Measurements from ENCODE around the gene HMCN2. TPM values are rescaled to one million over a fixed set of nuclear protein-coding genes. Genes with fewer than 3 reads are reported as not detected.

HMCN2 gene
- total and polyA plus RNA-seq, 4 donors, result 0.25 to 14.8 (median 4.6) TPM

GRCh38 chr9:130421154-130421801, 155.7 kb downstream of the HMCN2 start:
- Histone ChIP-seq H3K27me3 (ENCODE audit: control insufficient read depth in 1 of 2, insufficient read depth in 2 of 2, low read length in 1 of 2) (no peaks in the 10 kb centered on the region), H3K9me3 (ENCODE audit: control insufficient read depth, low read length) (no peaks in the 10 kb centered on the region), H3K4me3 (ENCODE audit: low read length in 2 of 2) (no peak overlapping the region), H3K27ac (ENCODE audit: low read depth in 1 of 2, low read length in 2 of 2) (no peak overlapping the region), H3K36me3 (ENCODE audit: control insufficient read depth in 1 of 2, insufficient read depth in 2 of 2, low read length in 1 of 2) (no peaks in the 10 kb centered on the region), H3K4me1 (ENCODE audit: control insufficient read depth in 1 of 2, insufficient read depth in 2 of 2, low read length in 2 of 2) (no peaks in the 10 kb centered on the region)
- ATAC-seq (ENCODE audit: low FRiP score), result no peak
- WGBS, 2 donors, result 64 to 72% methylated on average over 17 of the region's 17 CpGs
- no peak for DNase-seq
- intact Hi-C loops (cut with DNase I), result no loop called here

- Histone ChIP-seq H3K27ac (ENCODE audit: low read depth in 1 of 2, low read length in 2 of 2) (no peak overlapping the region), H3K9me3 (ENCODE audit: control insufficient read depth, low read length) (no peaks in the 10 kb centered on the region), H3K27me3 (ENCODE audit: control insufficient read depth in 1 of 2, insufficient read depth in 2 of 2, low read length in 1 of 2) (no peaks in the 10 kb centered on the region), H3K4me3 (ENCODE audit: low read length in 2 of 2) (no peak overlapping the region), H3K4me1 (ENCODE audit: control insufficient read depth in 1 of 2, insufficient read depth in 2 of 2, low read length in 2 of 2) (no peaks in the 10 kb centered on the region), H3K36me3 (ENCODE audit: control insufficient read depth in 1 of 2, insufficient read depth in 2 of 2, low read length in 1 of 2) (no peaks in the 10 kb centered on the region)
- DNase-seq (peak in 1 of 2 donors; percentile 47), ATAC-seq (ENCODE audit: low FRiP score) (no peak)
- WGBS, 2 donors, result 65 to 69% methylated on average over 13 of the region's 13 CpGs
- intact Hi-C loops (cut with DNase I), result no loop called here
These were observed 156.3 kb downstream of the HMCN2 start for GRCh38 chr9:130421802-130422276.

GRCh38 chr9:130422546-130422945, 157.0 kb downstream of the HMCN2 start:
- WGBS, 2 donors, result 69 to 80% methylated on average over 10 of the region's 10 CpGs
- Histone ChIP-seq H3K27ac (ENCODE audit: low read depth in 1 of 2, low read length in 2 of 2) (no peak overlapping the region), H3K9me3 (ENCODE audit: control insufficient read depth, low read length) (no peaks in the 10 kb centered on the region), H3K4me3 (ENCODE audit: low read length in 2 of 2) (no peak overlapping the region), H3K4me1 (ENCODE audit: control insufficient read depth in 1 of 2, insufficient read depth in 2 of 2, low read length in 2 of 2) (no peaks in the 10 kb centered on the region), H3K27me3 (ENCODE audit: control insufficient read depth in 1 of 2, insufficient read depth in 2 of 2, low read length in 1 of 2) (no peaks in the 10 kb centered on the region), H3K36me3 (ENCODE audit: control insufficient read depth in 1 of 2, insufficient read depth in 2 of 2, low read length in 1 of 2) (no peaks in the 10 kb centered on the region)
- ATAC-seq (ENCODE audit: low FRiP score), result no peak
- no peak for DNase-seq
- intact Hi-C loops (cut with DNase I), result no loop called here

GRCh38 chr9:130423272-130423671, 157.7 kb downstream of the HMCN2 start:
- Histone ChIP-seq H3K9me3 (ENCODE audit: control insufficient read depth, low read length) (no peaks in the 10 kb centered on the region), H3K36me3 (ENCODE audit: control insufficient read depth in 1 of 2, insufficient read depth in 2 of 2, low read length in 1 of 2) (no peaks in the 10 kb centered on the region), H3K27ac (ENCODE audit: low read depth in 1 of 2, low read length in 2 of 2) (no peak overlapping the region), H3K27me3 (ENCODE audit: control insufficient read depth in 1 of 2, insufficient read depth in 2 of 2, low read length in 1 of 2) (no peaks in the 10 kb centered on the region), H3K4me3 (ENCODE audit: low read length in 2 of 2) (no peak overlapping the region), H3K4me1 (ENCODE audit: control insufficient read depth in 1 of 2, insufficient read depth in 2 of 2, low read length in 2 of 2) (no peaks in the 10 kb centered on the region)
- WGBS, 2 donors, result 38 to 41% methylated on average over 8 of the region's 8 CpGs
- DNase-seq (peak in 1 of 2 donors; percentile 56), ATAC-seq (ENCODE audit: low FRiP score) (no peak)
- intact Hi-C loops (cut with DNase I), result no loop called here

- DNase-seq, result peak in 1 of 2 donors; percentile 71
- H3K27ac ChIP-seq (ENCODE audit: low read depth in 1 of 2, low read length in 2 of 2), result no peak overlapping the region
- ATAC-seq (ENCODE audit: low FRiP score), result no peak
- intact Hi-C loops (cut with DNase I), result no loop called here
- H3K4me3 ChIP-seq (ENCODE audit: low read length in 2 of 2), result no peak overlapping the region
- H3K27me3 ChIP-seq (ENCODE audit: control insufficient read depth in 1 of 2, insufficient read depth in 2 of 2, low read length in 1 of 2), result no peaks in the 10 kb centered on the region
- WGBS, 2 donors, result 91 to 92% methylated on average over 24 of the region's 24 CpGs
- no peaks in the 10 kb centered on the region for H3K36me3 ChIP-seq (ENCODE audit: control insufficient read depth in 1 of 2, insufficient read depth in 2 of 2, low read length in 1 of 2)
- no peaks in the 10 kb centered on the region for H3K9me3 ChIP-seq (ENCODE audit: control insufficient read depth, low read length)
- H3K4me1 ChIP-seq (ENCODE audit: control insufficient read depth in 1 of 2, insufficient read depth in 2 of 2, low read length in 2 of 2), result no peaks in the 10 kb centered on the region
These were observed 159.3 kb downstream of the HMCN2 start for GRCh38 chr9:130424595-130425454.

GRCh38 chr9:130425741-130426466, 160.3 kb downstream of the HMCN2 start:
- Histone ChIP-seq H3K27ac (ENCODE audit: low read depth in 1 of 2, low read length in 2 of 2) (no peak overlapping the region), H3K36me3 (ENCODE audit: control insufficient read depth in 1 of 2, insufficient read depth in 2 of 2, low read length in 1 of 2) (no peaks in the 10 kb centered on the region), H3K9me3 (ENCODE audit: control insufficient read depth, low read length) (no peaks in the 10 kb centered on the region), H3K4me1 (ENCODE audit: control insufficient read depth in 1 of 2, insufficient read depth in 2 of 2, low read length in 2 of 2) (no peaks in the 10 kb centered on the region), H3K27me3 (ENCODE audit: control insufficient read depth in 1 of 2, insufficient read depth in 2 of 2, low read length in 1 of 2) (no peaks in the 10 kb centered on the region), H3K4me3 (ENCODE audit: low read length in 2 of 2) (no peak overlapping the region)
- DNase-seq (peak in 1 of 2 donors; percentile 46), ATAC-seq (ENCODE audit: low FRiP score) (no peak)
- 92 to 93% methylated on average over 21 of the region's 21 CpGs for WGBS, 2 donors
- intact Hi-C loops (cut with DNase I), result no loop called here

GRCh38 chr9:130426467-130426773, 160.9 kb downstream of the HMCN2 start:
- Histone ChIP-seq H3K27ac (ENCODE audit: low read depth in 1 of 2, low read length in 2 of 2) (no peak overlapping the region), H3K36me3 (ENCODE audit: control insufficient read depth in 1 of 2, insufficient read depth in 2 of 2, low read length in 1 of 2) (no peaks in the 10 kb centered on the region), H3K27me3 (ENCODE audit: control insufficient read depth in 1 of 2, insufficient read depth in 2 of 2, low read length in 1 of 2) (no peaks in the 10 kb centered on the region), H3K4me3 (ENCODE audit: low read length in 2 of 2) (no peak overlapping the region), H3K9me3 (ENCODE audit: control insufficient read depth, low read length) (no peaks in the 10 kb centered on the region), H3K4me1 (ENCODE audit: control insufficient read depth in 1 of 2, insufficient read depth in 2 of 2, low read length in 2 of 2) (no peaks in the 10 kb centered on the region)
- 78 to 88% methylated on average over 8 of the region's 8 CpGs for WGBS, 2 donors
- DNase-seq (peak in 1 of 2 donors; percentile 54), ATAC-seq (ENCODE audit: low FRiP score) (no peak)
- intact Hi-C loops (cut with DNase I), result no loop called here

- H3K27me3 ChIP-seq (ENCODE audit: control insufficient read depth in 1 of 2, insufficient read depth in 2 of 2, low read length in 1 of 2), result no peaks in the 10 kb centered on the region
- peak; percentile 36 for ATAC-seq (ENCODE audit: low FRiP score)
- no peaks in the 10 kb centered on the region for H3K36me3 ChIP-seq (ENCODE audit: control insufficient read depth in 1 of 2, insufficient read depth in 2 of 2, low read length in 1 of 2)
- no peak overlapping the region for H3K27ac ChIP-seq (ENCODE audit: low read depth in 1 of 2, low read length in 2 of 2)
- WGBS, 2 donors, result 35 to 38% methylated on average over 10 of the region's 10 CpGs
- intact Hi-C loops (cut with DNase I), result no loop called here
- H3K4me3 ChIP-seq (ENCODE audit: low read length in 2 of 2), result no peak overlapping the region
- DNase-seq, result peak; percentile 70 to 85
- no peaks in the 10 kb centered on the region for H3K4me1 ChIP-seq (ENCODE audit: control insufficient read depth in 1 of 2, insufficient read depth in 2 of 2, low read length in 2 of 2)
- no peaks in the 10 kb centered on the region for H3K9me3 ChIP-seq (ENCODE audit: control insufficient read depth, low read length)
These were observed 161.3 kb downstream of the HMCN2 start for GRCh38 chr9:130426883-130427282.

Data from aorta (tissue), 5 donors.